ENCODE measurements around the gene HOXB4.

HOXB4 gene

GRCh38 chr17:48588528-48588927, 10.4 kb upstream of the HOXB4 start:
- DNase-seq = no peak

GRCh38 chr17:48588074-48588415, 9.9 kb upstream of the HOXB4 start:
- no peak for DNase-seq

- no peak for DNase-seq
Observed at GRCh38 chr17:48587276-48588073, 9.3 kb upstream of the HOXB4 start.

GRCh38 chr17:48586355-48587258, 8.5 kb upstream of the HOXB4 start:
- no peak for DNase-seq

GRCh38 chr17:48584223-48584741, 6.1 kb upstream of the HOXB4 start:
- no peak for DNase-seq

GRCh38 chr17:48583708-48584222, 5.6 kb upstream of the HOXB4 start:
- no peak for DNase-seq

GRCh38 chr17:48582750-48583069, 4.6 kb upstream of the HOXB4 start:
- DNase-seq = no peak

DNA sequence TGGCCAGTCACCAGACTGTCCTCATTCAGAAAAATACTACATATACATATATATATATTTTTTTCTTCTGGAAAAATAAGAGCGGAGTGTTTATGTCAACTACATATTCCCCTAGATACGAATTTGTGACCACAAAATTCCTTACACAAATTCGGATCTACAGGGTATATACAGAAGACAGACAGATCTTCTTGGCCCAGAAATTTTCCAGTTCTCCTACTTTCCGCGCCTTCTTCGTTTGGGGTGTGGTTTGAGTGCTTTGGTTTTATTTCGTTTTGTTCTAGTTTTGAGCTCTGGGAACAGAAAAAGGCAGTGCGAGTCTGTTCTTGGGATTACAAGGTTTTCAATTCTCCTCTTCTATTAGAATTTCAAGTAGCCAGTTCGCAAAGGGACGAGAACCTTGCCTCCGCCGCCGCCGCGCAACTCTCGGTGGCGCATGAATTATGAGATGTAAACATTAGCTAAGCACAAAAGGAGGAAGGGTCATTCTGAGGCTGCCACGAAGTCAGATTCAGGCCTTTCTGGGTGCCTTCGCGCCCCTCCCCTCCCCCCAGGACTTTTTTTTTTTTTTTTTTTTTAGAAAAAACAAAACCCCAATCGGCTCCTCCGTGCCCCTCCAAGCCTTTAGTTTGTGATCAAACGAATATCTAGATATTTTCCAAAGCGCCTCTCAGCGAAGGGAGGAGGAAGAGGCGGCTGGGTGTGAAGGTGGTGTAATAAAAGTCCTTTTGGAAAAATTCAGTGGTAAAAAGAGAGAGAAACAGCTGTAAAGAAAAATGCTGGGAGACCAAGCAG, 1.8 kb upstream of the HOXB4 start:
- DNase-seq = no peak

- DNase-seq = no peak
Observed at GRCh38 chr17:48579471-48579759, 1.3 kb upstream of the HOXB4 start.

- no peak for DNase-seq
Observed at GRCh38 chr17:48578616-48579470, 693 bp upstream of the HOXB4 start.

- DNase-seq = no peak
Observed at GRCh38 chr17:48577330-48577945, 712 bp downstream of the HOXB4 start.

- DNase-seq = no peak
Observed at GRCh38 chr17:48576479-48577309, 1.5 kb downstream of the HOXB4 start.

GRCh38 chr17:48575673-48576478, 2.3 kb downstream of the HOXB4 start:
- DNase-seq = no peak

DNA sequence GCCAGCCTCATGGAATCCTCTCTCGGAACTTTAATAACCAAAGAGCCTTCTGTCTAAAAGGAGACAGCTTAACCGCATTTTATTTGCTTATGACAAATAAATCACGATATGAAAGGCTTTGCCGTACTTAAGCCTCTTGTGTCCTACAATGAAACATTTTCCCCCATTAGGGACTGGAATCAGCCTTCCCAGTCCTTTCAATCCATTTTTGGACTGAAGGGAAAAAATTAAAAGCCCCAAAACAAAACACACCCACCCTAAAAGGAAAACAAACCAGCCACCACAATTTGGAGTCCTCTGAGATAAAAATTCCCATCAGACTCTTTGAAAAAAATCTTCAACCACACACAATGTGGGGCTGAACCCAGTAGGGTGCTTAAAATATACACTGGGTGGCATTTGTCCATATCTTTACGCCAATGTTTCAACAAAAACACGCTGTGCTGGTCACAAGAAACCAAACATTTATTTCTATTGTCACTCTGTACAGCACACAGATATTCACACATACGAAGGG, 3.0 kb downstream of the HOXB4 start:
- DNase-seq = no peak

- no peak for DNase-seq
Observed at GRCh38 chr17:48574505-48575065, 3.6 kb downstream of the HOXB4 start.

- DNase-seq = no peak
Observed at GRCh38 chr17:48571826-48572417, 6.2 kb downstream of the HOXB4 start.

- no peak for DNase-seq
Observed at GRCh38 chr17:48571024-48571818, 6.9 kb downstream of the HOXB4 start.

Data from CD4-positive, alpha-beta T cell treated with Interleukin-1 beta for 1 hour (primary cell).